Pancreas (tissue), 10 donors: Measurements from ENCODE around the gene COPS3. TPM values are rescaled to one million over a fixed set of nuclear protein-coding genes. Genes with fewer than 3 reads are reported as not detected.
"Not testable (repeated sequence)": the region's sequence is repeated elsewhere in the genome, so short reads cannot be mapped to it uniquely, and the experiment has no call there.

Experiments used
- ATAC-seq, 4 donors: fragments of 200-7000 bp; cut with Tn5 transposase; one replicate each; pipeline versions ENCODE4 v1.8.0 to v1.9.1; 2020; ENCODE audit warnings: mild to moderate bottlenecking in 4 of 4, moderate library complexity in 4 of 4
- DNase-seq, 6 donors: peaks; one replicate each; pipeline ENCODE4 v3.0.0-alpha.2; 2020
- FAIRE-seq: peaks from 2 replicates; lab custom pipeline; 2012; peaks lifted over from hg19 to GRCh38; lab: Jason Lieb, UNC
- H3K27ac ChIP-seq, 4 donors: fragments of 200-600 bp; sonication (generic); 1 replicate in 3 of 4; 2 replicates in 1 of 4; pipeline versions ENCODE4 v1.5.0 to v1.8.0; 2020
- H3K27me3 ChIP-seq, 4 donors: fragments of 200-600 bp; one replicate each; pipeline ENCODE4 v1.8.0; 2021
- H3K36me3 ChIP-seq, 3 donors: fragments of 200-600 bp; sonication (generic) in 1 of 3; one replicate each; pipeline versions ENCODE4 v1.5.0 to v1.8.0; 2020 to 2021
- H3K4me1 ChIP-seq, 3 donors: fragments of 200-600 bp; one replicate each; pipeline ENCODE4 v1.8.0; 2021
- H3K4me3 ChIP-seq, 4 donors: fragments of 200-600 bp; sonication (generic) in 2 of 4; one replicate each; pipeline versions ENCODE4 v1.5.0 to v1.8.0; 2020 to 2021
- H3K9me3 ChIP-seq, 4 donors: fragments of 200-600 bp; one replicate each; pipeline ENCODE4 v1.8.0; 2021
- WGBS, 2 donors: extraction: QIAGEN DNeasy Blood & Tissue Kit; methylation state at CpG; one replicate each; pipeline ENCODE4 v1.1.7; 2013; 5-methylcytosine and 5-hydroxymethylcytosine counted together
- intact Hi-C, 3 donors: fragments of 100-400 bp; cut with DNase I; formaldehyde crosslinking; loops; one replicate each; pipeline versions ENCODE4 v1.11.1 to v1.14.2; 2022
- polyA plus RNA-seq, 2 donors: library from polyadenylated mRNA; stranded (reverse); fragments of 200-250 nt; gene quantifications; one replicate each; pipeline ENCODE4 v1.2.3, GENCODE V29; 2013
- total RNA-seq, 6 donors: library from RNA; stranded (reverse); fragmentation: NEBNext Ultra II Directional in 4 of 6; extraction: Animal tissue kit (Norgen Biotek cat#: 25700) in 4 of 6; gene quantifications; one replicate each; pipeline versions ENCODE4 v1.2.1 to v1.2.4, GENCODE V29; 2021 to 2023
- TF ChIP-seq, protein P1 (sequence below), 4 donors: fragments of 200-600 bp; sonication (generic) in 3 of 4; IDR thresholded peaks; one replicate each; pipeline versions ENCODE4 v1.5.0 to v1.8.0; 2021; ENCODE audit warnings: antibody characterized with exemption in 4 of 4
- donor health status: healthy with polysubstance abuse.
- donor health status: DM: no; HTN: no; CAD: no; lungs with moderate emphysema.
- donor health status: DM: no; HTN: no; CAD: no.
- donor health status: control.
- donor health status: control.
- donor health status: Bipolar disorder and iron deficiency.
- donor health status: DM: yes; HTN: yes; CAD: no.
- donor health status: DM: no; HTN: no; CAD: no.
- donor health status: DM: no; HTN: no; CAD: no.
- donor health status: DM: yes; HTN: yes; CAD: no.

Gene COPS3
- total and polyA plus RNA-seq, 8 donors: 17.6 to 51.1 (median 31.5) TPM

DNA sequence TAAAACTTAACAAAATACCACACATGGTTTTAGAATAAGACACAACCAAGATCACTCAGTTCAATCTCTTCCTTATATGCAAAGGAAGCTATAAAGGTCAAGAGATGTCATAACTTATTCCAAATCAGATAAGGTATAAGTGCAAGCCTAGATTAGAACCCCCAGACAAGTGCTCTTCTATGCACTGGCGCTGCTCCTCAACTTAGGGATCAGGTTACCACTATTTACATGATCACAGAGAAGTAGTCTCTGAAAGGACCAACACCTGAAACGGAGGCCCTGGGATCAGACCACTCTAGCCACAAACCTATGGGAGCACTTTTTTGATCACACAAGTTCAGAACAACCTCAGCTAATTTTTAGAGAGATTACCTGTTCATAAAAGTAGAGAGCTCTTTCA is 16.6 kb downstream of the COPS3 start:
- ATAC-seq: no peak
- WGBS, 2 donors: 86 to 92% methylated on average over 2 of the region's 2 CpGs
- intact Hi-C loops: no loop called here

DNA sequence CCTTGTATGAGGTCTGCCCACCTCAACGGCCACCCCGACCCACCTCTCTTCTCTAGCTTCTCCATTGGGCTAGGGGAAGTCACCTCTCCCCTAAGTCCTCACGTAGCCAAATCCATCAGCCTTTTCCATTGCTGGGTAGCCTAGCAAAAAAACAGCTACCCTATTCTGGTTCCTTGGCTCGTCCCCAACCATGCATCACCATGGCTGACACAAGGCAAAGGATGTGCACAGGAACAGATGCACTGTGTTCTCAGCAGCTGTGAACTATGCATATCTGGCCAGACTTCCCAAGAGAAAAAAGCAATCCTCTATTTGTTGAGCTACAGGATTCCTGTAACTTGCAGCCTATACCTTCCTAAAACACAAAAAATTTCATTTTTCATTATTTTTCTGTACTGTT is 22.0 kb downstream of the COPS3 start:
- no peak for FAIRE-seq
- no peaks in the 10 kb centered on the region for H3K27me3 ChIP-seq
- H3K27ac ChIP-seq: no peak overlapping the region
- 96 to 97% methylated on average over 4 of the region's 4 CpGs for WGBS, 2 donors
- H3K36me3 ChIP-seq: peaks cover 0 to 52% (median 23%) of the 10 kb centered on the region in 3 donors
- H3K9me3 ChIP-seq: no peaks in the 10 kb centered on the region
- ATAC-seq: no peak
- no peak overlapping the region for H3K4me3 ChIP-seq
- no peaks in the 10 kb centered on the region for H3K4me1 ChIP-seq
- TF ChIP-seq, protein P1, sequence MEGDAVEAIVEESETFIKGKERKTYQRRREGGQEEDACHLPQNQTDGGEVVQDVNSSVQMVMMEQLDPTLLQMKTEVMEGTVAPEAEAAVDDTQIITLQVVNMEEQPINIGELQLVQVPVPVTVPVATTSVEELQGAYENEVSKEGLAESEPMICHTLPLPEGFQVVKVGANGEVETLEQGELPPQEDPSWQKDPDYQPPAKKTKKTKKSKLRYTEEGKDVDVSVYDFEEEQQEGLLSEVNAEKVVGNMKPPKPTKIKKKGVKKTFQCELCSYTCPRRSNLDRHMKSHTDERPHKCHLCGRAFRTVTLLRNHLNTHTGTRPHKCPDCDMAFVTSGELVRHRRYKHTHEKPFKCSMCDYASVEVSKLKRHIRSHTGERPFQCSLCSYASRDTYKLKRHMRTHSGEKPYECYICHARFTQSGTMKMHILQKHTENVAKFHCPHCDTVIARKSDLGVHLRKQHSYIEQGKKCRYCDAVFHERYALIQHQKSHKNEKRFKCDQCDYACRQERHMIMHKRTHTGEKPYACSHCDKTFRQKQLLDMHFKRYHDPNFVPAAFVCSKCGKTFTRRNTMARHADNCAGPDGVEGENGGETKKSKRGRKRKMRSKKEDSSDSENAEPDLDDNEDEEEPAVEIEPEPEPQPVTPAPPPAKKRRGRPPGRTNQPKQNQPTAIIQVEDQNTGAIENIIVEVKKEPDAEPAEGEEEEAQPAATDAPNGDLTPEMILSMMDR (IDR thresholded peaks at IDR 0.05): no peak
- DNase-seq: no peak
- intact Hi-C loops: no loop called here

More for the DNA sequence above, 16.6 kb downstream of the COPS3 start:
- Histone ChIP-seq H3K4me3 (no peak overlapping the region), H3K27ac (no peak overlapping the region), H3K9me3 (no peaks in the 10 kb centered on the region), H3K27me3 (no peaks in the 10 kb centered on the region), H3K4me1 (no peaks in the 10 kb centered on the region), H3K36me3 (peaks cover 0 to 69% (median 39%) of the 10 kb centered on the region in 3 donors)
- FAIRE-seq (no peak), DNase-seq (no peak)
- TF ChIP-seq, protein P1 (IDR thresholded peaks at IDR 0.05): no peak

- TF ChIP-seq, protein P1 (IDR thresholded peaks at IDR 0.05): no peak
- intact Hi-C loops: no loop called here
- H3K27me3 ChIP-seq: no peaks in the 10 kb centered on the region
- WGBS, 2 donors: 92 to 94% methylated on average over 7 of the region's 7 CpGs
- FAIRE-seq (no peak), ATAC-seq (no peak), DNase-seq (no peak)
- no peak overlapping the region for H3K4me3 ChIP-seq
- no peaks in the 10 kb centered on the region for H3K4me1 ChIP-seq
- no peak overlapping the region for H3K27ac ChIP-seq
- H3K9me3 ChIP-seq: no peaks in the 10 kb centered on the region
- H3K36me3 ChIP-seq: peaks cover 0 to 57% (median 23%) of the 10 kb centered on the region in 3 donors
Measured at GRCh38 chr17:17258011-17258410, 23.0 kb downstream of the COPS3 start.

DNA sequence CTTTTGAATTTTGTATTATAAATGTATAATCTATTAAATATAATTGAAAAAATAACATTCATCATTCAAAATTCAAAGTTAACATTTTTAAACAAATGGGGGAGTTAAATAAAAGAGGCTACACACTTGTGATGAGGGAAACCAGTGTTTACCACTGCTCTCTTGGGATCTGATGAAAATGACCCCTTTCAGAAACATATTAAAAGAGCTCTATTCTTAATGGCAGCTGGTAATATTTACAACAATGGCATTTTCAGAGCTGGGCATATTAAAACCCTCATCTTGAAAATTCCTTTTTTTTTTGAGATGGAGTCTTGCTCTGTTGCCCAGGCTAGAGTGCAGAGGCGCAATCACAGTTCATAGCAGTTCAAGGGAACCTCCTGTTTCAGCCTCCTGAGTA is 24.7 kb downstream of the COPS3 start:
- no peaks in the 10 kb centered on the region for H3K9me3 ChIP-seq
- FAIRE-seq (no peak), ATAC-seq (no peak), DNase-seq (no peak)
- peaks cover 0 to 64% (median 28%) of the 10 kb centered on the region in 3 donors for H3K36me3 ChIP-seq
- intact Hi-C loops: no loop called here
- TF ChIP-seq, protein P1 (IDR thresholded peaks at IDR 0.05): no peak
- 98 to 100% methylated on average over 1 of the region's 1 CpG for WGBS, 2 donors
- no peaks in the 10 kb centered on the region for H3K4me1 ChIP-seq
- no peak overlapping the region for H3K4me3 ChIP-seq
- H3K27me3 ChIP-seq: no peaks in the 10 kb centered on the region
- no peak overlapping the region for H3K27ac ChIP-seq

DNA sequence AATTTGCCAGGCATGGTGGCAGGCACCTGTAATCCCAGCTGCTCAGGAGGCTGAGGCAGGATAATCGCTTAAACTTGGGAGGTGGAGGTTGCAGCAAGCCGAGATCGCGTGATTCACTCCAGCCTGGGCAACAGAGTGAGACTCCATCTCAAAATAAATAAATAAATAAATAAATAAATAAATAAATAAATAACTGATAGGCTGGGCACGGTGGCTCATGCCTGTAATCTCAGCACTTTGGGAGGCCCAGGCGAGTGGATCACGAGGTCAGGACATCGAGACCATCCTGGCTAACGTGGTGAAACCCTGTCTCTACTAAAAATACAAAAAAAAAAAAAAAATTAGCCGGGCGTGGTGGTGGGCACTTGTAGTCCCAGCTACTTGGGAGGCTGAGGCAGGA is 25.4 kb downstream of the COPS3 start:
- H3K27ac ChIP-seq, H3K9me3 ChIP-seq, H3K27me3 ChIP-seq, DNase-seq, H3K4me1 ChIP-seq, FAIRE-seq, intact Hi-C loops, ATAC-seq, H3K4me3 ChIP-seq: not testable (repeated sequence)
- H3K36me3 ChIP-seq: peaks cover 0 to 61% (median 28%) of the 10 kb centered on the region in 3 donors
- WGBS, 2 donors: 93 to 94% methylated on average over 9 to 10 of the region's 11 CpGs
